NCI-H2107 treated with DMSO at 0.1 percent for 48 hours (cell line): ENCODE measurements around the gene ST8SIA2.

Experiments used
- DNase-seq: peaks from one replicate; lab custom pipeline; 2025; ENCODE audit not compliant: unreplicated experiment; lab: John Stamatoyannopoulos, UW

The ST8SIA2 gene

DNA sequence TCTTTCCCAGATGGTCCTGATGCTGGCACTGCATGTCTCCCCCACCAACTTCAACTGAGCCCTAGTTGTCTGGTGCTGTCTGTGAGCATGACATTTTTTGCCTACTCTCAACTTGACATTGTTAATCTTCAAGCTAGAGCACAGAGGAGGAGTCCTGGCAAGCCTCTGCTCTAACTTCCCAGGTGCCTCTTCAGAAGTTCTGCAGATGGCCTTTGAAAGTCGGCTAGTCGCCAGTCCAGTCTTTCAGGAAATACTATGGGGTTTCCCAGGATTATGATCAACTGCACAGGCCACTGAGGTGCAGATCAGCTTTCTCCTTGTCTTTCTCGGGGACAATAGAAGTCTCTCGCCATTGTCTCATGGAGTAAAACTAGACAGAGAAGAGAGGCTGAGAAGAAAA is 86.7 kb downstream of the ST8SIA2 start:
- DNase-seq: no peak

DNA sequence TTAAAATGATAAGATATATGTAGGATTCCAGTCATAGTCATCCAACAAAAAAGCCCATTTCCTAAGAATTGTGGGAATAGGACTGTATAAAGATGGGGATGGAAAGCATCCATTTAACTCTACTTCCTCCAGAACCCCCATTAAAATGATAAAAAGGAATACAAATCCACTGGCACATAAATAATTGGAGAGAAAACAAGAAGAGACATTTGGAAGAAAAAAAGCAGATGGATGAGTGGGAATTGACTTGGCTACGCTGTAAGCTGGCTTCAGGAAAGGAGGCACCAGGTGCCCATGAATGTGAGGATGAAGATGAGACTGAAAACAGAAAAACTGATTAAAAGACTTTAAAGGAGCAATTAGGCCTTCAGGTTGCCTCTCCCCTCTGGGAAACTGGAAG is 91.8 kb downstream of the ST8SIA2 start:
- DNase-seq: no peak

DNA sequence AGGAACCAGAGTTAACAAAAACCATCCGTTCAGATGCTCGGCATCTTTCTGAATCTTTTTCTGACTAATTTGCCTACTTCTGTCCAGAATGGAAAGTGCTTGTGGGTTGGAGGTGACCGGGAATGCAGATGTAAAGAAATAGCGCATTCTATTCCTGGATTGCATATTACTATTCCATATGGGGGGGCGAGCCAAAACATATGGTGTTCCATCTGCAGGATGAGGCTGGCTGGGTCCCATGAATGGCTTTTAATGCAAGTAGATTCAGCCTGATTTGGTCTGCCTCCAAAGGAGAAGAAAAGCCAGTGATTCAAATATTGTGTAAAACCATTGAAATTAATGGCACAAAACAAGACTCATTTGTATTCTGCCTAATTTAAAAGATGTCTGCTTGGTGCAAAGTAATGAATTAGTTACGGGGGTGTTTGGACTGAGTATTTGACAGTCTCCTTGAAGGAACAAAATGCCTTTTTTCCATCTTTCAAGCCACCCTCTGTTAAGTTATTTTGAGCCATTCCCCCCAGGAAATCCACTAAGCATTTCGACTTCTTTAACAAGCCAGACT is 99.0 kb downstream of the ST8SIA2 start:
- DNase-seq: no peak

DNA sequence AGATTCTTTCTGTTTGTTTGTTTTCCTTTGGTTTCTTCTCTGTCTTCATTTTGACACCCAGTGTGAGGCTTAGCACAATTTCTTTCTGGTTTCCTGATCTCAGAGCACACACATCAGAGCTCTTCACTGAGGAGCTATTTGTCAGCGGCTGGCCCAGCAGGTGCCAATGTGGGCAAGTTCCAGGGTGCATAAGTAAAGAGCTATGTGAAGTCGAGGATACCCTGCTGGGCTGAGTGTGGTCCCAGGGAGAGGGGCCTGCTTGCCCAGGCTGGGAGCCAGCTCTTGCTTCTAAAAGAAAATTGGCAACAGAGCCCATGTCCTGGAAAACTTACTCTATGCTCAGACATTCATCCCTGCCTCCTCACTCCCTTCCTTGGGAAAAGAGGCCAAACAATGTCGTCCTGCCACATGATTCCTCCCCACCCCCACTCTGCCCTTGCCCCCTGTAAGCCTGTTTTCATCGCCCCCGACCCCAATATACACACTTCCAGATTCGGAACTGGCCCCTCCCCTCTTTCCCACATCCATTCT is 101.2 kb downstream of the ST8SIA2 start:
- DNase-seq: no peak

DNA sequence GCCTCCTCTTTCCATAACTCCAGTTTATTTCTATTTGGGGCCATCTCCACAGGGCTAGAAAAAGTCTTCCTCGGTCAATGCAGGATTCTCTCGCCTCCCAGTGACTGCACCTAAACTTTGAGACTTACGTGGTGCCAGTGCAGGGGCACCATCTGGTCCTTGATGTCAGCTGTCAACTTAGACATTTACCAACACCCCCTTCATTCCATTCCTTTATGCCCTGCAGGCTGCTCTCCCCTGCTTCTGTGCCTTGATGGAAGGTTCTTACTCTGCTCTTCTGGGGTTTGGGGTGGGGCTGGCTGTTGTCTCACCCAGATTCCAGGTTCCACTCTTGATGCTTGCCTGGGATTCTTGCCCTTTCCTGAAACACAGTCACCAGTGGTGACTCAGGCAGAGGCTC is 101.8 kb downstream of the ST8SIA2 start:
- DNase-seq: no peak

DNA sequence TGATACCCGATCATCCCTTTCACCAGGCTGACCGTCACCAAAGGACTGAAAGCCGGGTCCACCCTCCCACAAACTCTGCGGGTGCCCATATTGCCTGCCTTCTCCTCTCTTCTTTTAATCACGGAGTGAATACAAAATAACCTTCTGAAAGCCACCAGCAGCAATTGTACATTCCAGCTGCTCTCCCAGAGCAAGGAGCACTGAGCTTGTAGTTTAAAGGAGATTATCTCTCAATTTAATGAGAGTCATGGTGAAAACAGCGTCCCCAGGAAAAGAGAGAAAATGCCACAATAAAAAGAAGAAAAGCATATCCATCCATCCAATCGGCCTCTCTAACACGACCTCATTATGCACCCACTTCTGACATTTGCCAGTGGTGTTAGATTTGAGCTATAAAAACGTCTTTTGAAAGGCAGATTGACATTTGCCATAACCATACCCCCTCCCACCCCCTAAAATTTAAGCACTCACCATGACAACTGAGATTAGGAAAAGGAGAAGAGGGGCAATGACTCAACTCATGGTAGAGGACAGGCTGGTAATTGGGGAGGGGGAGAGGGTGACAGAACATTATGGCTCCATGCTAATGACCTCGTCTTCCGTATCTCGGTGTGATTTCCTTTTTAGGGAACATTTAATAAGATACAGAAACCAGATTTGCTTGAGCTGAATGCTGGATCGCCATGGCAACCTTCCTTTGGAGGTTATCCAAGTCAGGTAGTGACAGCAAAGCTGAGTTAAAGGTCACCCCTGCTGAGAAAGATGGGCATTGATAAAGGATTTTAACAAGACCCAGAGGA is 106.2 kb downstream of the ST8SIA2 start:
- no peak for DNase-seq

DNA sequence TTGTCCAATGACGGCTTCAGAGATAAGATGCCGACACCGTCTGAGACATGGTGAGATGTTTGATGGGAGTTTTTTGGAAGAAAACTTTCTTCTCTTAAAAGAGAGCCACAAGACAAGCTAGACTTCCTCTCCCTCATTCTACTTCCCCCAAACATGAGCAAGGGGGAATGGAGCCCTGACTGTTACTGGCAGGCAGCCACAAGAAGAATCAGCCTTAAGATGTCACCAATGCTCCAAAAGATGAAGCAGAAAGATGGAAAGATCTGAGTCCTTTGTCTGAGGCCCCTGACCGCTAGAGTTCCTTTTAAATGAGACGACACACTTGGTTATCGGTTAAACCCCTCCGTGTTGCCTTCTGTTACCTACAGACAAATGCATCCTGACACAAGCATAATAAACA is 108.7 kb downstream of the ST8SIA2 start:
- DNase-seq: no peak

DNA sequence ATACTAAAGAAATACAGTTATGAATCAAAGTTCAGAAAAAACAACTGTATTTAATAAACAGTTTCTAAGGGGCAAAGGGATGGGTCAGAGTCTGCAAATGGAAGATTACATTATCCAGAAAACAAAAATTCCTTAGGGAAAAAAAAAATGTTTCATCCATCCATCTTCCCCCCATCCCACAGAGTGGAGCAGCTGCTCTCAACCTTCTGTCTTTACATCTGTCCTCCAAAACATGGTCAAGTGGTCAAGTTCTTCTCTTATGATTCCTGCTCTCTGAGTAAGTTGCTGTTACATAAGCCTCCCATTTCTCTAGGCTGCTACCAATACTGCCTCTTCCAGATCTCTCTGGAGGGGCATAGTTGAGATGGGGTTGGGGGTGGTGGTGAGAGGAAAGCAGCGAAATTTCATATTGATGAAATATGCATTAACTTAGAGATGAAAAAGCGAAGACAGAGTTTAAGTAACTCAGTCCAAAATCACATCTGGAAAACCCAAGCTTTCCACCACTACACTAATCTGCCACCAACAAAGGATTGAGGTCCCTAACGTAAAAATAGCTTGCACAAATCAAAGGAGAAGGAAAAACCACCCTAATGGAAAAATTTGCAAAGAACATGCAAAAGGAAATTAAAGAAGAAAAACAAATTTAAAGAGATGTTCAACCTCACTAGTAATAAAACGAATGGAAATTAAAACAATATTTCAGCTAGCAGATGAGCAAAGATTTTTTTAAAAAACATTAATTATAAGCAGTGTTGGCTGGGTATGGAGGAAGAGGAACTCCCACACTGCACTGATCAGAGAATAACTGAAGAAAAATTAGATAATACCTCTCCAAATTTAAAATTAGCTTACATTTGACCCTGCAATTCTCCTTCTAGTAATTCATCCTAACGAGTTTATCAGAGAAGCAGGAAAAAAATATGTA is 109.5 kb downstream of the ST8SIA2 start:
- DNase-seq: no peak

DNA sequence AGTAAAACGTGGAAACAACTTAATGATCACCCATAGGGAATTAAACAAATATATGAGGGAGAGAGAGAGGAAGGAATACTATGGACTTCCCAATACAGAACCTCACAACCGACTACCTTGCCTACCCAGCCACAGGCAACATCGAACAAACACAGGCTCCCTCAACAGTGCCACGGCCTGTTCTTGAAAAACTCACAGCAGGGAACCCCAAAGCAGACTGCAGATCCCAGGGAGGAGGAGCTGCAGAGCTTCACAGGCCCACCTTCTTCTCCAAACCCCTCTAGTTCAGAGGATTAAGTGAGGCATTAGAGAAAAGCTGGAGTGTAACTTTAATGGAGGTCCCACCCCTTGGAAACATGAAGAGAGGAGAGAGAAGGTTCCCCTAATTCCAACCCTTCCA is 110.2 kb downstream of the ST8SIA2 start:
- DNase-seq: no peak

DNA sequence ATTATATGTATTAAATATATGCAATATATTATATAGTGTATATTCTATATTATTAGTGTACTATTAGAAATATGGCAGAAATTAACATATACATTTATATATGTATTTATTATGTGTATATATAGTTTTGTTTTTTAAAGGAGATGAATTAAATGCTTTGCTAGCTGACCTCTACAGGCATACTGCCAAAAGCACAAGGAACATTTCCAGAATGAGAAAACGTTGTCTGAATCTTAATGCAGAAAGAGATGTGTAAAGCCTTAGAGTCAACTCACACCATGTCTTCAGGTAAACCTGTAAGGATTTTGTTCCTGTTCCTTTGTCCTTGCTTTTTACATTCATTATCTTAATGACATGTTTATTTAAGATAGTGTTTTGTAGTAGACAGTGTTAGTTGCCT is 111.9 kb downstream of the ST8SIA2 start:
- DNase-seq: no peak

DNA sequence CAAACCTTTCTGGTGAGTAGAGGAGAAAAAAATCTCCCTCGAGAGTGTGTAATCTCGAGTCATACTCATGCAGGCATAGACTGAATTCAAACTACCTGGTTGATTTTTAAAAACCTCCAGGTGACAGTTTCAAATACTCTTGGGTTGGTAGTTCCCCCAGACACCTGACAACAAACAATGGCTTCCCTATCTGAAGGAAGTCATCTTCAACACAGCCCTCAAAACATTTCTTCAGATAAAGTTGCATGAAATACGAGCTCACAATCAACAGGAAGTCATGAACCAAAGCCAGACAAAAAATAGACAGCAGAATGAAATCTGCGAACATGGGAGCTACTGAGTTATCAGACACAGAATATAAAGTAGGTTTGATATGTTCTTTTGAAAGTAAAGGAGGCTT is 112.8 kb downstream of the ST8SIA2 start:
- no peak for DNase-seq

DNA sequence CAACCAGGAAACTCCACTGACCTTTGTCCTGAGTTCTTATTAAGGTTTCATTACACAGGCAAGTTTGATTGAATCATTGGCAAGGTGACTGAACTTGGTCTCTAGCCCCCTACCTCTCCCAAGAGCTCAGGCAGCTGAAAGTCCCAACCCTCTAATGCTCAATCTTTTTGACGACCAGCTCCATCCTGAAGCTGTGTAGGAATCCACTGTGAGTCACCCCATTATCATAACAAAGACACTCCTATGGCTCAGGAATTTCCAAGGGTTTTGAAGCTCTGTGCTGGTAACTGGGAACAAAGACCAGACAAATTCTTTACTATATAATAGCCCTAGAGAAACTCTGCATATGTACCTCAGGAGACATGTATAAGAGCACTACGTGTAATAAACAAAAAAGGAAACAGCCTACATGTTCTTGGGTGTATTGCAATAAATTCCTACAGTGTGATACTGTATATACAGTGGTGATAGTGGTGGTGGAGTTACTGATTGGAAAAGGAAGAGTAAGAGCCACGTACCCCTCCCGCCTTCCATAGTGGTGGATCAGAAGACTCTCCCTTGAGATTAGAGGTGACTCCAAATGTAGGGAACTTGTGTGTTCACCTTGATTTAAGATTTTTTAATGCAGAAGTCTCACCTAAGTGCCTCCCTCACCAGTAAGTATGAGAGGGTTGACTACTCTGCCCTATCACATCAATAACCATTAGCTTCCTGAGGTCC is 116.6 kb downstream of the ST8SIA2 start:
- DNase-seq: no peak
